Lung (tissue), 12 donors: ENCODE data around the gene ITGAV. TPM values are rescaled to one million over a fixed set of nuclear protein-coding genes. Genes with fewer than 3 reads are reported as not detected.
A peak's percentile ranks its signal among the peaks of the same experiment; 100 is the strongest.

Experiments used
- ATAC-seq: fragments of 200-7000 bp; cut with Tn5 transposase; one replicate; pipeline ENCODE4 v1.9.1; 2020; ENCODE audit warnings: moderate number of reproducible peaks; ENCODE audit not compliant: insufficient read depth, low FRiP score
- DNase-seq, 3 donors: peaks; one replicate each; pipeline ENCODE4 v3.0.0-alpha.2; 2013 to 2017
- H3K27ac ChIP-seq, 2 donors: one replicate each; pipeline ENCODE4 v1.5.1; 2013; ENCODE audit warnings: mild to moderate bottlenecking in 2 of 2, moderate library complexity in 2 of 2, control low read depth in 1 of 2, inconsistent platforms in 1 of 2, low read depth in 1 of 2, low read length in 1 of 2
- H3K27me3 ChIP-seq, 3 donors: one replicate each; pipeline ENCODE4 v1.5.1; 2013; ENCODE audit warnings: low read length in 2 of 3; ENCODE audit not compliant: control insufficient read depth in 3 of 3, insufficient read depth in 3 of 3
- H3K36me3 ChIP-seq, 4 donors: one replicate each; pipeline ENCODE4 v1.5.1; 2013; ENCODE audit warnings: low read length in 4 of 4, mild to moderate bottlenecking in 1 of 4, moderate library complexity in 1 of 4; ENCODE audit not compliant: control insufficient read depth in 4 of 4, insufficient read depth in 4 of 4
- H3K4me1 ChIP-seq, 5 donors: one replicate each; pipeline ENCODE4 v1.5.1; 2013; ENCODE audit warnings: low read length in 5 of 5, mild to moderate bottlenecking in 2 of 5, moderate library complexity in 1 of 5; ENCODE audit not compliant: control insufficient read depth in 5 of 5, insufficient read depth in 5 of 5
- H3K4me3 ChIP-seq: one replicate; pipeline ENCODE4 v1.5.1; 2013; ENCODE audit warnings: mild to moderate bottlenecking, control low read depth, moderate library complexity
- H3K9ac ChIP-seq, 2 donors: one replicate each; pipeline ENCODE4 v1.5.1; 2013; ENCODE audit warnings: low read length in 2 of 2, control low read depth in 1 of 2; ENCODE audit not compliant: insufficient read depth in 1 of 2
- H3K9me3 ChIP-seq, 4 donors: one replicate each; pipeline ENCODE4 v1.5.1; 2013; ENCODE audit warnings: low read length in 3 of 4, mild to moderate bottlenecking in 1 of 4, moderate library complexity in 1 of 4; ENCODE audit not compliant: control insufficient read depth in 4 of 4, insufficient read depth in 3 of 4
- CTCF ChIP-seq: IDR thresholded peaks from 2 replicates; pipeline ENCODE4 v1.5.1; 2012; ENCODE audit warnings: mild to moderate bottlenecking; ENCODE audit errors: control extremely low read depth, extremely low read depth
- WGBS, 2 donors: extraction: QIAGEN DNeasy Blood & Tissue Kit; methylation state at CpG; one replicate each; pipeline ENCODE4 v1.1.7; 2013; 5-methylcytosine and 5-hydroxymethylcytosine counted together
- polyA plus RNA-seq, 2 donors: library from polyadenylated mRNA; stranded (reverse); fragments of 200-250 nt; gene quantifications; one replicate each; pipeline ENCODE4 v1.2.1, GENCODE V29; 2013
- total RNA-seq, 2 donors: library from RNA; depleted of rRNA in 1 of 2; stranded (reverse); fragments of >200 nt in 1 of 2; gene quantifications; one replicate each; pipeline ENCODE4 v1.2.1, GENCODE V29; 2014 to 2021
- donor health status: control.
- donor health status: control.
- donor health status: Bipolar disorder and iron deficiency.
- donor health status: healthy.
- donor health status: DM: yes; HTN: yes; CAD: no.

ITGAV gene
- total and polyA plus RNA-seq, 4 donors, result 10.1 to 91.8 (median 43.8) TPM

GRCh38 chr2:186584053-186584452 is 5.8 kb upstream of the ITGAV start:
- H3K36me3 ChIP-seq, result no peaks in the 10 kb centered on the region
- WGBS, 2 donors, result 98 to 100% methylated on average over 1 of the region's 1 CpG
- H3K27me3 ChIP-seq, result no peaks in the 10 kb centered on the region
- ATAC-seq (no peak), DNase-seq (no peak)
- no peak for TF ChIP-seq CTCF
- no peak overlapping the region for H3K4me3 ChIP-seq
- H3K9ac ChIP-seq, result no peak overlapping the region
- H3K9me3 ChIP-seq, result no peaks in the 10 kb centered on the region
- H3K4me1 ChIP-seq, result peaks cover 0 to 2% (median 0%) of the 10 kb centered on the region in 5 donors
- no peak overlapping the region for H3K27ac ChIP-seq

DNA sequence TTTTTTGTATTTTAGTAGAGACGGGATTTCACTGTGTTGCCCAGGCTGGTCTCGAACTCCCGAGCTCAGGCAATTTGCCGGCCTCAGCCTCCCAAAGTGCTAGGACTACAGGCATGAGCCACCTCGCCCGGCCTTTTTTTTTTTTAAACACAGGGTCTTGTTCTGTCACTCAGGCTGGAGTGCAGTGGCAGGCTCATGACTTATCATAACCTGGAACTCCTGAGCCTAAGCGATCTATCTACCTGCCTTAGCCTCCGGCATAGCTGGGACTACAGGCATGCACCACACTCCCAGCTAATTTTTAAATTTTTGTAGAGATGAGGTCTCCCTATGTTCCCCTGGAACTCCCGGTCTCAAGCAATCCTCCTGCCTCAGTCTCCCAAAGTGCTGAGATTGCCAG is 1.4 kb upstream of the ITGAV start:
- Histone ChIP-seq H3K9me3 (no peaks in the 10 kb centered on the region), H3K36me3 (no peaks in the 10 kb centered on the region), H3K9ac (no peak overlapping the region), H3K4me1 (peaks cover 0 to 8% (median 6%) of the 10 kb centered on the region in 5 donors), H3K27me3 (no peaks in the 10 kb centered on the region), H3K4me3 (no peak overlapping the region), H3K27ac (no peak overlapping the region)
- ATAC-seq, result no peak
- 95 to 98% methylated on average over 9 of the region's 9 CpGs for WGBS, 2 donors
- no peak for TF ChIP-seq CTCF
- DNase-seq, result no peak

DNA sequence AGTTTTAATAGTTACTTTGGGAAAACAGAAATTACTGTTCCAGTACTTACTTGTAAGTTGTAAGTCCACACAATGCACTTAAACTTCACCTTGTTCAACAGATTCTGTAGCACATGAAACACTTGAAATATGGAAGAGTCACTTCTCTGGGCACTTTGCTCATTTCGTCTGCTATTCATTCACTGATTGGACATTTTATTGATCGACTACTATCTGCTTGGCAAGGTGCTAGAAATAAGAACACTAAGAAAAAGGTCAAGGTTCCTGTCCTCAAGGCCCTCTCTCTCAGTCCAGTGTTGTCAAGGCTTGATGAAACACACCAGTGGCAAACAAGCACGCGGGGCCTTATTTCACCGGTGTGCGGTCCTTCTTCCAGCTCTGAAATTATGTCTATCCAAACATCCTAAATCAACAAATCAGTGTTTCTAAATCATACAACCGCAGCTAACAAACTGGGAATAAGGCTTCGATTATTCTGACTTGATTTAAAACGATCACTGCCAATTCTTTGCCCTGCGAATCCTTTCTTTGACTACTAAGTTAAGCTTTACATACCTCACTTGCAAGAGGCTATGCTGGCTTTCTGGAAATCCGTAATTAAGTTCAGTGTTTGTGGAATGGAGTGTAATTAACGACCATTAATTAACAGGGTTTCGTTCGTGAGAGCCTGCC is 780 bp upstream of the ITGAV start:
- peaks cover 0 to 11% (median 6%) of the 10 kb centered on the region in 5 donors for H3K4me1 ChIP-seq
- TF ChIP-seq CTCF, result no peak
- H3K4me3 ChIP-seq, result peak overlapping the region; percentile 91
- peak overlapping the region; percentile 98 to 99 for H3K27ac ChIP-seq
- DNase-seq (no peak), ATAC-seq (no peak)
- H3K27me3 ChIP-seq, result no peaks in the 10 kb centered on the region
- H3K9ac ChIP-seq, result peak overlapping the region; percentile 48 to 97
- no peaks in the 10 kb centered on the region for H3K36me3 ChIP-seq
- WGBS, 2 donors, result 22 to 34% methylated on average over 14 of the region's 14 CpGs
- no peaks in the 10 kb centered on the region for H3K9me3 ChIP-seq

- TF ChIP-seq CTCF, result no peak
- ATAC-seq (peak; percentile 10), DNase-seq (peak; percentile 62 to 72 (median 69))
- 0 to 1% methylated on average over 30 to 32 of the region's 32 CpGs for WGBS, 2 donors
- Histone ChIP-seq H3K9ac (peak overlapping the region; percentile 48 to 93), H3K36me3 (no peaks in the 10 kb centered on the region), H3K27ac (peak overlapping the region; percentile 98 to 99), H3K27me3 (no peaks in the 10 kb centered on the region), H3K4me3 (peak overlapping the region; percentile 91), H3K4me1 (peaks cover 0 to 16% (median 6%) of the 10 kb centered on the region in 5 donors), H3K9me3 (no peaks in the 10 kb centered on the region)
Measured at GRCh38 chr2:186590350-186590758, 498 bp downstream of the ITGAV start.
